ENCODE results near the gene MDK.

DNA sequence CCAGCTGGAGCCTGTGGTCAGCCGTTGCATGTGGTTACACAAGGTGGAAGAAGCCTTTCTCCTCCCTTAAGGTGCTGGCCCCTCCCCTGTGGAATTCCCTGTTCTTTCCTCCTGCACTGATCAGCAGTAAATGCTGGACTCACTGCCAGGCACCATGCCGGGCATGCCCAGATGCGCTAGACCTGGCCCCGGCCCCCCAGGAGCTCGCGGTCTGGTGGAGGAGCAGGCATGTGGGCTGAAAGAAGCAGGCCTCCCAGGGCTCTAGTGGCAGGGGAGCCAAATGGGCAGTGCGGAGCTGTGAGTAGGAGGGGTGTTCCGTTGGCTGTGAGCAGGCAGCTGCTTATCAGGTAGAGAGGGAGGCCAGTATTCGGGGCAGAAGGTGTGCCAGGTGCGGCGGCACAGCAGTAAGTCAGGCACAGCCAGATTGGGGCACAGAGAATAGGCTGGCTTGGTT lies 24.0 kb upstream of the MDK start:
- no peak for TF ChIP-seq CSDC2 (CRISPR knock-in tag; IDR thresholded peaks at IDR 0.05)
- no peak for TF ChIP-seq ESRRG (CRISPR knock-in tag; IDR thresholded peaks at IDR 0.05)
- TF ChIP-seq, protein P1, sequence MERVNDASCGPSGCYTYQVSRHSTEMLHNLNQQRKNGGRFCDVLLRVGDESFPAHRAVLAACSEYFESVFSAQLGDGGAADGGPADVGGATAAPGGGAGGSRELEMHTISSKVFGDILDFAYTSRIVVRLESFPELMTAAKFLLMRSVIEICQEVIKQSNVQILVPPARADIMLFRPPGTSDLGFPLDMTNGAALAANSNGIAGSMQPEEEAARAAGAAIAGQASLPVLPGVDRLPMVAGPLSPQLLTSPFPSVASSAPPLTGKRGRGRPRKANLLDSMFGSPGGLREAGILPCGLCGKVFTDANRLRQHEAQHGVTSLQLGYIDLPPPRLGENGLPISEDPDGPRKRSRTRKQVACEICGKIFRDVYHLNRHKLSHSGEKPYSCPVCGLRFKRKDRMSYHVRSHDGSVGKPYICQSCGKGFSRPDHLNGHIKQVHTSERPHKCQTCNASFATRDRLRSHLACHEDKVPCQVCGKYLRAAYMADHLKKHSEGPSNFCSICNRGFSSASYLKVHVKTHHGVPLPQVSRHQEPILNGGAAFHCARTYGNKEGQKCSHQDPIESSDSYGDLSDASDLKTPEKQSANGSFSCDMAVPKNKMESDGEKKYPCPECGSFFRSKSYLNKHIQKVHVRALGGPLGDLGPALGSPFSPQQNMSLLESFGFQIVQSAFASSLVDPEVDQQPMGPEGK (CRISPR knock-in tag; IDR thresholded peaks at IDR 0.05; ENCODE audit: borderline replicate concordance), result no peak
- no peak for TF ChIP-seq SNAI2 (CRISPR knock-in tag; IDR thresholded peaks at IDR 0.05)
- TF ChIP-seq, protein P2, sequence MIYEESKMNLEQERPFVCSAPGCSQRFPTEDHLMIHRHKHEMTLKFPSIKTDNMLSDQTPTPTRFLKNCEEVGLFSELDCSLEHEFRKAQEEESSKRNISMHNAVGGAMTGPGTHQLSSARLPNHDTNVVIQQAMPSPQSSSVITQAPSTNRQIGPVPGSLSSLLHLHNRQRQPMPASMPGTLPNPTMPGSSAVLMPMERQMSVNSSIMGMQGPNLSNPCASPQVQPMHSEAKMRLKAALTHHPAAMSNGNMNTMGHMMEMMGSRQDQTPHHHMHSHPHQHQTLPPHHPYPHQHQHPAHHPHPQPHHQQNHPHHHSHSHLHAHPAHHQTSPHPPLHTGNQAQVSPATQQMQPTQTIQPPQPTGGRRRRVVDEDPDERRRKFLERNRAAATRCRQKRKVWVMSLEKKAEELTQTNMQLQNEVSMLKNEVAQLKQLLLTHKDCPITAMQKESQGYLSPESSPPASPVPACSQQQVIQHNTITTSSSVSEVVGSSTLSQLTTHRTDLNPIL (CRISPR knock-in tag; IDR thresholded peaks at IDR 0.05; ENCODE audit: low read depth), result no peak
